Fibroblast of the aortic adventitia (primary cell): Measurements from ENCODE around the gene EMC10. TPM values are rescaled to one million over a fixed set of nuclear protein-coding genes. Genes with fewer than 3 reads are reported as not detected.

Experiments
- DNase-seq: peaks from one replicate; pipeline ENCODE4 v3.0.0-alpha.2; 2010; ENCODE audit warnings: low read depth
- H3K4me3 ChIP-seq: 2 replicates; pipeline ENCODE4 v1.5.1; 2011; ENCODE audit warnings: low read depth, mild to moderate bottlenecking, control low read depth, low read length, moderate library complexity
- CTCF ChIP-seq: IDR thresholded peaks from 2 replicates; pipeline ENCODE4 v1.5.1; 2011; ENCODE audit warnings: mild to moderate bottlenecking, low read length, control low read depth, inconsistent platforms; ENCODE audit not compliant: insufficient read depth
- total RNA-seq: library from RNA; depleted of rRNA; stranded (reverse); fragments of >200 nt; gene quantifications from 2 replicates; pipeline ENCODE4 v1.2.3, GENCODE V29; 2012; ENCODE audit warnings: low replicate concordance

Gene EMC10
- total RNA-seq, 1 donor: 22.8 TPM

- no peak overlapping the region for H3K4me3 ChIP-seq
- TF ChIP-seq CTCF: no peak
- no peak for DNase-seq
Measured at GRCh38 chr19:50535672-50536187, 59.4 kb downstream of the EMC10 start.

- H3K4me3 ChIP-seq: no peak overlapping the region
- TF ChIP-seq CTCF: no peak
- DNase-seq: no peak
Measured at GRCh38 chr19:50536662-50537305, 60.5 kb downstream of the EMC10 start.

GRCh38 chr19:50537306-50537685 is 61.0 kb downstream of the EMC10 start:
- TF ChIP-seq CTCF: no peak
- no peak overlapping the region for H3K4me3 ChIP-seq
- no peak for DNase-seq

GRCh38 chr19:50537769-50538230 is 61.5 kb downstream of the EMC10 start:
- TF ChIP-seq CTCF: peak; percentile 74
- H3K4me3 ChIP-seq: no peak overlapping the region
- DNase-seq: peak; percentile 68

Other genes with a start within 250 kb of the EMC10 start
- not detected in 2 replicates for gene KCNC3, start 147.1 kb upstream of the EMC10 start, total RNA-seq
- not detected in 2 replicates for gene NAPSA, start 110.9 kb upstream of the EMC10 start, total RNA-seq
- 47.7 and 59.7 TPM in 2 replicates for gene NR1H2, start 100.0 kb upstream of the EMC10 start, total RNA-seq
- gene POLD1, start 92.2 kb upstream of the EMC10 start, total RNA-seq: 8.8 and 29.3 TPM in 2 replicates
- gene SPIB, start 57.6 kb upstream of the EMC10 start, total RNA-seq: not detected in 2 replicates
- gene MYBPC2, start 43.6 kb upstream of the EMC10 start, total RNA-seq: not detected in 2 replicates
- not detected in 2 replicates for gene GARIN5A, start 341 bp downstream of the EMC10 start, total RNA-seq
- 12.1 and 26.7 TPM in 2 replicates for gene JOSD2, start 34.7 kb downstream of the EMC10 start, total RNA-seq
- not detected in 2 replicates for gene ASPDH, start 37.4 kb downstream of the EMC10 start, total RNA-seq
- not detected in 2 replicates for gene LRRC4B, start 91.9 kb downstream of the EMC10 start, total RNA-seq
- gene SYT3, start 163.4 kb downstream of the EMC10 start, total RNA-seq: 0.09 TPM in 1 of 2 replicates, not detected in the other
- not detected in 2 replicates for gene C19orf81, start 172.9 kb downstream of the EMC10 start, total RNA-seq
- gene SHANK1, start 243.3 kb downstream of the EMC10 start, total RNA-seq: 2.6 and 4.2 TPM in 2 replicates
- 21.8 and 71.8 TPM in 2 replicates for gene CLEC11A, start 246.9 kb downstream of the EMC10 start, total RNA-seq